Astrocyte (in vitro differentiated cells and primary cell): Measurements from ENCODE around the gene UGT1A8. TPM values are rescaled to one million over a fixed set of nuclear protein-coding genes. Genes with fewer than 3 reads are reported as not detected.

Experiments used
- DNase-seq: peaks from one replicate; pipeline ENCODE4 v3.0.0-alpha.2; 2010; ENCODE audit warnings: low read depth
- FAIRE-seq: peaks from 2 replicates; lab custom pipeline; 2011; peaks lifted over from hg19 to GRCh38; lab: Jason Lieb, UNC
- H2AFZ ChIP-seq: 2 replicates; pipeline ENCODE4 v1.6.0; 2012; ENCODE audit warnings: low read depth, low read length, inconsistent platforms
- H3K27ac ChIP-seq: 2 replicates; pipeline ENCODE4 v1.5.1; 2011; ENCODE audit warnings: low read depth, low read length, inconsistent platforms
- H3K27me3 ChIP-seq: 2 replicates; pipeline ENCODE4 v1.6.0; 2011; ENCODE audit warnings: low read length, inconsistent platforms; ENCODE audit not compliant: insufficient read depth
- H3K36me3 ChIP-seq: 2 replicates; pipeline ENCODE4 v1.5.1; 2011; ENCODE audit warnings: low read length, inconsistent platforms; ENCODE audit not compliant: insufficient read depth
- H3K4me1 ChIP-seq: 2 replicates; pipeline ENCODE4 v1.5.1; 2011; ENCODE audit warnings: low read length, inconsistent platforms; ENCODE audit not compliant: insufficient read depth
- H3K4me2 ChIP-seq: 2 replicates; pipeline ENCODE4 v1.6.0; 2012; ENCODE audit warnings: low read length, inconsistent platforms
- H3K4me3 ChIP-seq: 2 replicates; pipeline ENCODE4 v1.5.1; 2011; ENCODE audit warnings: low read depth, mild to moderate bottlenecking, low read length, inconsistent platforms; ENCODE audit not compliant: insufficient read depth
- H3K79me2 ChIP-seq: 2 replicates; pipeline ENCODE4 v1.6.0; 2012; ENCODE audit warnings: mild to moderate bottlenecking, low read length, inconsistent platforms; ENCODE audit not compliant: insufficient read depth
- H3K9ac ChIP-seq: 2 replicates; pipeline ENCODE4 v1.6.0; 2012; ENCODE audit warnings: mild to moderate bottlenecking, low read length, inconsistent platforms
- H3K9me3 ChIP-seq: 2 replicates; pipeline ENCODE4 v1.5.1; 2012; ENCODE audit warnings: low read depth, mild to moderate bottlenecking, low read length, inconsistent platforms; ENCODE audit not compliant: insufficient read depth
- H4K20me1 ChIP-seq: 2 replicates; pipeline ENCODE4 v1.6.0; 2012; ENCODE audit warnings: low read length, inconsistent platforms; ENCODE audit not compliant: insufficient read depth
- H3K27ac Mint-ChIP-seq: one replicate; pipeline ENCODE4 v1.8.0; 2021; ENCODE audit warnings: mild to moderate bottlenecking, mixed read lengths; ENCODE audit not compliant: unreplicated experiment
- H3K27me3 Mint-ChIP-seq: one replicate; pipeline ENCODE4 v1.8.0; 2021; ENCODE audit warnings: low read depth, mixed read lengths; ENCODE audit not compliant: unreplicated experiment
- H3K36me3 Mint-ChIP-seq: one replicate; pipeline ENCODE4 v1.8.0; 2021; ENCODE audit warnings: low read depth, mixed read lengths; ENCODE audit not compliant: unreplicated experiment
- H3K4me1 Mint-ChIP-seq: one replicate; pipeline ENCODE4 v1.8.0; 2021; ENCODE audit warnings: low read depth, mixed read lengths; ENCODE audit not compliant: unreplicated experiment
- H3K4me3 Mint-ChIP-seq: one replicate; pipeline ENCODE4 v1.8.0; 2021; ENCODE audit warnings: mild to moderate bottlenecking, moderate library complexity, mixed read lengths; ENCODE audit not compliant: unreplicated experiment
- H3K9me3 Mint-ChIP-seq: one replicate; pipeline ENCODE4 v1.8.0; 2021; ENCODE audit warnings: mild to moderate bottlenecking, mixed read lengths; ENCODE audit not compliant: unreplicated experiment
- EZH2 ChIP-seq: IDR thresholded peaks from 2 replicates; pipeline ENCODE4 v1.6.1; 2012; ENCODE audit warnings: mild to moderate bottlenecking, low read length, inconsistent platforms; ENCODE audit not compliant: insufficient read depth
- total RNA-seq: library from RNA; stranded (reverse); gene quantifications from 2 replicates; pipeline ENCODE4 v1.2.1, GENCODE V29; 2021
- TF ChIP-seq, protein P1 (sequence below): IDR thresholded peaks from 2 replicates; pipeline ENCODE4 v1.5.1; 2011; ENCODE audit warnings: low read depth, mild to moderate bottlenecking, inconsistent platforms, low read length, moderate library complexity; ENCODE audit not compliant: insufficient read depth

Gene UGT1A8
- total RNA-seq, 1 donor from 2014 or later = not detected

- no peak for TF ChIP-seq EZH2
- TF ChIP-seq, protein P1, sequence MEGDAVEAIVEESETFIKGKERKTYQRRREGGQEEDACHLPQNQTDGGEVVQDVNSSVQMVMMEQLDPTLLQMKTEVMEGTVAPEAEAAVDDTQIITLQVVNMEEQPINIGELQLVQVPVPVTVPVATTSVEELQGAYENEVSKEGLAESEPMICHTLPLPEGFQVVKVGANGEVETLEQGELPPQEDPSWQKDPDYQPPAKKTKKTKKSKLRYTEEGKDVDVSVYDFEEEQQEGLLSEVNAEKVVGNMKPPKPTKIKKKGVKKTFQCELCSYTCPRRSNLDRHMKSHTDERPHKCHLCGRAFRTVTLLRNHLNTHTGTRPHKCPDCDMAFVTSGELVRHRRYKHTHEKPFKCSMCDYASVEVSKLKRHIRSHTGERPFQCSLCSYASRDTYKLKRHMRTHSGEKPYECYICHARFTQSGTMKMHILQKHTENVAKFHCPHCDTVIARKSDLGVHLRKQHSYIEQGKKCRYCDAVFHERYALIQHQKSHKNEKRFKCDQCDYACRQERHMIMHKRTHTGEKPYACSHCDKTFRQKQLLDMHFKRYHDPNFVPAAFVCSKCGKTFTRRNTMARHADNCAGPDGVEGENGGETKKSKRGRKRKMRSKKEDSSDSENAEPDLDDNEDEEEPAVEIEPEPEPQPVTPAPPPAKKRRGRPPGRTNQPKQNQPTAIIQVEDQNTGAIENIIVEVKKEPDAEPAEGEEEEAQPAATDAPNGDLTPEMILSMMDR = no peak
- no peaks in the 10 kb centered on the region for H3K36me3 Mint-ChIP-seq
- H3K4me1 Mint-ChIP-seq = no peaks in the 10 kb centered on the region
- H3K9me3 Mint-ChIP-seq = peaks cover 15% of the 10 kb centered on the region
- no peaks in the 10 kb centered on the region for H3K79me2 ChIP-seq
- FAIRE-seq = no peak
- no peaks in the 10 kb centered on the region for H3K36me3 ChIP-seq
- no peaks in the 10 kb centered on the region for H3K4me1 ChIP-seq
- H3K27ac Mint-ChIP-seq = no peak overlapping the region
- no peak overlapping the region for H2AFZ ChIP-seq
- H3K27ac ChIP-seq = no peak overlapping the region
- no peak overlapping the region for H3K4me3 Mint-ChIP-seq
- no peak overlapping the region for H3K4me2 ChIP-seq
- H3K27me3 Mint-ChIP-seq = peaks cover under 1% of the 10 kb centered on the region
- no peaks in the 10 kb centered on the region for H4K20me1 ChIP-seq
- H3K4me3 ChIP-seq = no peak overlapping the region
- H3K9ac ChIP-seq = no peak overlapping the region
- H3K27me3 ChIP-seq = no peaks in the 10 kb centered on the region
- H3K9me3 ChIP-seq = peaks cover 8% of the 10 kb centered on the region
- DNase-seq = no peak
These were observed 155.2 kb downstream of the UGT1A8 start for GRCh38 chr2:233772583-233772982.

- Histone ChIP-seq H3K27ac (no peak overlapping the region), H3K4me2 (no peak overlapping the region), H3K9ac (no peak overlapping the region), H3K79me2 (no peaks in the 10 kb centered on the region), H3K27me3 (no peaks in the 10 kb centered on the region), H2AFZ (no peak overlapping the region), H3K9me3 (peaks cover 8% of the 10 kb centered on the region), H3K36me3 (no peaks in the 10 kb centered on the region), H4K20me1 (no peaks in the 10 kb centered on the region), H3K4me1 (no peaks in the 10 kb centered on the region), H3K4me3 (no peak overlapping the region)
- no peak for TF ChIP-seq EZH2
- TF ChIP-seq, protein P1 = no peak
- no peak for FAIRE-seq
- Mint-ChIP-seq H3K27ac (no peak overlapping the region), H3K9me3 (peaks cover 22% of the 10 kb centered on the region), H3K4me1 (no peaks in the 10 kb centered on the region), H3K27me3 (peaks cover 6% of the 10 kb centered on the region), H3K4me3 (no peak overlapping the region), H3K36me3 (no peaks in the 10 kb centered on the region)
- no peak for DNase-seq
These were observed 156.4 kb downstream of the UGT1A8 start for GRCh38 chr2:233773854-233774253.

GRCh38 chr2:233775414-233775813 lies 158.0 kb downstream of the UGT1A8 start:
- FAIRE-seq (no peak), DNase-seq (no peak)
- Mint-ChIP-seq H3K9me3 (peaks cover 22% of the 10 kb centered on the region), H3K36me3 (no peaks in the 10 kb centered on the region), H3K27ac (no peak overlapping the region), H3K4me1 (no peaks in the 10 kb centered on the region), H3K4me3 (no peak overlapping the region), H3K27me3 (peaks cover 6% of the 10 kb centered on the region)
- TF ChIP-seq, protein P1 = no peak
- TF ChIP-seq EZH2 = no peak
- H3K4me1 ChIP-seq = no peaks in the 10 kb centered on the region
- no peak overlapping the region for H3K4me2 ChIP-seq
- H3K4me3 ChIP-seq = no peak overlapping the region
- H3K36me3 ChIP-seq = no peaks in the 10 kb centered on the region
- no peaks in the 10 kb centered on the region for H4K20me1 ChIP-seq
- H3K79me2 ChIP-seq = no peaks in the 10 kb centered on the region
- no peak overlapping the region for H3K9ac ChIP-seq
- peaks cover 8% of the 10 kb centered on the region for H3K9me3 ChIP-seq
- H3K27ac ChIP-seq = no peak overlapping the region
- H3K27me3 ChIP-seq = no peaks in the 10 kb centered on the region
- no peak overlapping the region for H2AFZ ChIP-seq
